Activated naive CD8-positive, alpha-beta T cell (primary cell): ENCODE data around the gene PHACTR3.
"Not testable (repeated sequence)": the region's sequence is repeated elsewhere in the genome, so short reads cannot be mapped to it uniquely, and the experiment has no call there.

ENCODE experiments used
- H3K27ac Mint-ChIP-seq: one replicate; pipeline ENCODE4 v1.8.0; 2021; ENCODE audit warnings: mixed read lengths
- H3K27me3 Mint-ChIP-seq: one replicate; pipeline ENCODE4 v1.8.0; 2021; ENCODE audit warnings: mixed read lengths
- H3K36me3 Mint-ChIP-seq: one replicate; pipeline ENCODE4 v1.8.0; 2021; ENCODE audit warnings: mixed read lengths
- H3K4me1 Mint-ChIP-seq: one replicate; pipeline ENCODE4 v1.8.0; 2021; ENCODE audit warnings: low read depth, mixed read lengths
- H3K4me3 Mint-ChIP-seq: one replicate; pipeline ENCODE4 v1.8.0; 2021; ENCODE audit warnings: mild to moderate bottlenecking, mixed read lengths
- H3K9me3 Mint-ChIP-seq: one replicate; pipeline ENCODE4 v1.8.0; 2021; ENCODE audit warnings: low read depth, mixed read lengths

PHACTR3 gene

GRCh38 chr20:59850018-59850641, 245.8 kb downstream of the PHACTR3 start:
- H3K4me3 Mint-ChIP-seq: no peak overlapping the region
- peaks cover 8% of the 10 kb centered on the region for H3K36me3 Mint-ChIP-seq
- H3K27ac Mint-ChIP-seq: no peak overlapping the region
- H3K9me3 Mint-ChIP-seq: no peaks in the 10 kb centered on the region
- no peaks in the 10 kb centered on the region for H3K27me3 Mint-ChIP-seq
- no peaks in the 10 kb centered on the region for H3K4me1 Mint-ChIP-seq

- H3K4me3 Mint-ChIP-seq, H3K9me3 Mint-ChIP-seq, H3K4me1 Mint-ChIP-seq, H3K27ac Mint-ChIP-seq, H3K27me3 Mint-ChIP-seq: not testable (repeated sequence)
- H3K36me3 Mint-ChIP-seq: peaks cover 19% of the 10 kb centered on the region
Measured at GRCh38 chr20:59856526-59856925, 252.2 kb downstream of the PHACTR3 start.

- not testable (repeated sequence) for H3K4me3 Mint-ChIP-seq, H3K9me3 Mint-ChIP-seq, H3K27me3 Mint-ChIP-seq, H3K4me1 Mint-ChIP-seq, H3K27ac Mint-ChIP-seq
- peaks cover 22% of the 10 kb centered on the region for H3K36me3 Mint-ChIP-seq
Measured at GRCh38 chr20:59856941-59857340, 252.6 kb downstream of the PHACTR3 start.

- Mint-ChIP-seq H3K27ac (no peak overlapping the region), H3K4me3 (no peak overlapping the region), H3K27me3 (no peaks in the 10 kb centered on the region), H3K4me1 (no peaks in the 10 kb centered on the region), H3K36me3 (peaks cover 18% of the 10 kb centered on the region), H3K9me3 (peaks cover 9% of the 10 kb centered on the region)
Measured at GRCh38 chr20:59857966-59858365, 253.6 kb downstream of the PHACTR3 start.

GRCh38 chr20:59858425-59858824, 254.1 kb downstream of the PHACTR3 start:
- Mint-ChIP-seq H3K27me3 (no peaks in the 10 kb centered on the region), H3K27ac (no peak overlapping the region), H3K4me3 (no peak overlapping the region), H3K36me3 (peaks cover 18% of the 10 kb centered on the region), H3K9me3 (peaks cover 9% of the 10 kb centered on the region), H3K4me1 (no peaks in the 10 kb centered on the region)

- no peak overlapping the region for H3K27ac Mint-ChIP-seq
- H3K27me3 Mint-ChIP-seq: no peaks in the 10 kb centered on the region
- no peaks in the 10 kb centered on the region for H3K4me1 Mint-ChIP-seq
- no peak overlapping the region for H3K4me3 Mint-ChIP-seq
- peaks cover 14% of the 10 kb centered on the region for H3K36me3 Mint-ChIP-seq
- H3K9me3 Mint-ChIP-seq: peaks cover 9% of the 10 kb centered on the region
Measured at GRCh38 chr20:59861401-59861800, 257.1 kb downstream of the PHACTR3 start.

GRCh38 chr20:59863058-59863457, 258.7 kb downstream of the PHACTR3 start:
- Mint-ChIP-seq H3K27ac (no peak overlapping the region), H3K4me1 (no peaks in the 10 kb centered on the region), H3K36me3 (peaks cover 11% of the 10 kb centered on the region), H3K27me3 (no peaks in the 10 kb centered on the region), H3K9me3 (peaks cover 9% of the 10 kb centered on the region), H3K4me3 (no peak overlapping the region)

- Mint-ChIP-seq H3K9me3 (no peaks in the 10 kb centered on the region), H3K27me3 (no peaks in the 10 kb centered on the region), H3K4me1 (no peaks in the 10 kb centered on the region), H3K27ac (no peak overlapping the region), H3K36me3 (peaks cover 6% of the 10 kb centered on the region), H3K4me3 (no peak overlapping the region)
Measured at GRCh38 chr20:59864726-59865125, 260.4 kb downstream of the PHACTR3 start.

GRCh38 chr20:59866338-59866737, 262.0 kb downstream of the PHACTR3 start:
- Mint-ChIP-seq H3K4me3 (no peak overlapping the region), H3K36me3 (peaks cover 3% of the 10 kb centered on the region), H3K27ac (no peak overlapping the region)

GRCh38 chr20:59871096-59871495, 266.8 kb downstream of the PHACTR3 start:
- no peak overlapping the region for H3K4me3 Mint-ChIP-seq
- peaks cover 4% of the 10 kb centered on the region for H3K36me3 Mint-ChIP-seq
- no peaks in the 10 kb centered on the region for H3K4me1 Mint-ChIP-seq
- no peaks in the 10 kb centered on the region for H3K27me3 Mint-ChIP-seq
- no peaks in the 10 kb centered on the region for H3K9me3 Mint-ChIP-seq
- H3K27ac Mint-ChIP-seq: no peak overlapping the region

More at GRCh38 chr20:59866338-59866737, 262.0 kb downstream of the PHACTR3 start:
- H3K9me3 Mint-ChIP-seq: no peaks in the 10 kb centered on the region
- no peaks in the 10 kb centered on the region for H3K4me1 Mint-ChIP-seq
- H3K27me3 Mint-ChIP-seq: no peaks in the 10 kb centered on the region

- no peaks in the 10 kb centered on the region for H3K27me3 Mint-ChIP-seq
- no peaks in the 10 kb centered on the region for H3K9me3 Mint-ChIP-seq
- peaks cover 4% of the 10 kb centered on the region for H3K36me3 Mint-ChIP-seq
- H3K4me3 Mint-ChIP-seq: no peak overlapping the region
- H3K27ac Mint-ChIP-seq: no peak overlapping the region
- H3K4me1 Mint-ChIP-seq: no peaks in the 10 kb centered on the region
Measured at GRCh38 chr20:59873409-59873808, 269.1 kb downstream of the PHACTR3 start.

GRCh38 chr20:59880198-59880597, 275.9 kb downstream of the PHACTR3 start:
- Mint-ChIP-seq H3K27ac (no peak overlapping the region), H3K36me3 (peaks cover 9% of the 10 kb centered on the region), H3K27me3 (no peaks in the 10 kb centered on the region), H3K4me1 (no peaks in the 10 kb centered on the region), H3K4me3 (no peak overlapping the region), H3K9me3 (no peaks in the 10 kb centered on the region)

- Mint-ChIP-seq H3K27ac (no peak overlapping the region), H3K4me1 (no peaks in the 10 kb centered on the region), H3K4me3 (no peak overlapping the region), H3K9me3 (peaks cover under 1% of the 10 kb centered on the region), H3K36me3 (peaks cover 13% of the 10 kb centered on the region), H3K27me3 (no peaks in the 10 kb centered on the region)
Measured at GRCh38 chr20:59884494-59884893, 280.2 kb downstream of the PHACTR3 start.

- Mint-ChIP-seq H3K4me1 (peaks cover 3% of the 10 kb centered on the region), H3K27me3 (no peaks in the 10 kb centered on the region), H3K36me3 (peaks cover 9% of the 10 kb centered on the region), H3K27ac (no peak overlapping the region), H3K4me3 (no peak overlapping the region), H3K9me3 (peaks cover 3% of the 10 kb centered on the region)
Measured at GRCh38 chr20:59888050-59888449, 283.7 kb downstream of the PHACTR3 start.

GRCh38 chr20:59890035-59890434, 285.7 kb downstream of the PHACTR3 start:
- not testable (repeated sequence) for H3K4me1 Mint-ChIP-seq, H3K4me3 Mint-ChIP-seq, H3K27me3 Mint-ChIP-seq, H3K27ac Mint-ChIP-seq, H3K9me3 Mint-ChIP-seq
- H3K36me3 Mint-ChIP-seq: peaks cover 12% of the 10 kb centered on the region

- no peaks in the 10 kb centered on the region for H3K27me3 Mint-ChIP-seq
- no peak overlapping the region for H3K4me3 Mint-ChIP-seq
- H3K9me3 Mint-ChIP-seq: peaks cover 3% of the 10 kb centered on the region
- peaks cover 12% of the 10 kb centered on the region for H3K36me3 Mint-ChIP-seq
- H3K27ac Mint-ChIP-seq: no peak overlapping the region
- H3K4me1 Mint-ChIP-seq: peaks cover 3% of the 10 kb centered on the region
Measured at GRCh38 chr20:59891581-59891980, 287.2 kb downstream of the PHACTR3 start.
